H9 (cell line): ENCODE results near the gene GPR151. TPM values are rescaled to one million over a fixed set of nuclear protein-coding genes. Genes with fewer than 3 reads are reported as not detected.

Experiments used
- DNase-seq: peaks from one replicate; pipeline ENCODE4 v3.0.0-alpha.2; 2017
- H2AFZ ChIP-seq: one replicate; pipeline ENCODE4 v1.6.1; 2013; ENCODE audit warnings: mild to moderate bottlenecking, low read length, control low read depth, moderate library complexity
- H2AK5ac ChIP-seq: 2 replicates; pipeline ENCODE4 v1.6.1; 2013; ENCODE audit warnings: low read length, control low read depth, mixed read lengths; ENCODE audit not compliant: insufficient read length
- H2BK120ac ChIP-seq: one replicate; pipeline ENCODE4 v1.6.1; 2013; ENCODE audit warnings: low read depth, mild to moderate bottlenecking, low read length, control low read depth, inconsistent platforms; ENCODE audit not compliant: poor library complexity, severe bottlenecking
- H2BK12ac ChIP-seq: 2 replicates; pipeline ENCODE4 v1.6.1; 2013; ENCODE audit warnings: low read length, control low read depth, mixed read lengths, low read depth; ENCODE audit not compliant: insufficient read length
- H2BK15ac ChIP-seq: 2 replicates; pipeline ENCODE4 v1.6.1; 2013; ENCODE audit warnings: low read depth, low read length, control low read depth
- H2BK20ac ChIP-seq: one replicate; pipeline ENCODE4 v1.6.1; 2013; ENCODE audit warnings: low read depth, mild to moderate bottlenecking, low read length, control low read depth, inconsistent platforms; ENCODE audit not compliant: poor library complexity, severe bottlenecking
- H2BK5ac ChIP-seq: 2 replicates; pipeline ENCODE4 v1.6.1; 2013; ENCODE audit warnings: low read length, control low read depth, mixed read lengths; ENCODE audit not compliant: insufficient read length
- H3K14ac ChIP-seq: 2 replicates; pipeline ENCODE4 v1.6.1; 2013; ENCODE audit warnings: low read length, control low read depth; ENCODE audit not compliant: insufficient read depth
- H3K18ac ChIP-seq: 2 replicates; pipeline ENCODE4 v1.6.1; 2013; ENCODE audit warnings: low read depth, mild to moderate bottlenecking, mixed read lengths, low read length, control low read depth; ENCODE audit not compliant: insufficient read length
- H3K23ac ChIP-seq: 2 replicates; pipeline ENCODE4 v1.6.1; 2013; ENCODE audit warnings: low read length, control low read depth, mixed read lengths, low read depth; ENCODE audit not compliant: insufficient read length
- H3K23me2 ChIP-seq: 2 replicates; pipeline ENCODE4 v1.6.1; 2013; ENCODE audit warnings: low read depth, mild to moderate bottlenecking, mixed read lengths, low read length, control low read depth; ENCODE audit not compliant: insufficient read length, poor library complexity, severe bottlenecking
- H3K27ac ChIP-seq: 2 replicates; pipeline ENCODE4 v1.5.1; 2013; ENCODE audit warnings: low read length, control low read depth, mixed read lengths, low read depth; ENCODE audit not compliant: insufficient read length
- H3K27me3 ChIP-seq: 2 replicates; pipeline ENCODE4 v1.6.1; 2013; ENCODE audit warnings: low read length, control low read depth, inconsistent platforms; ENCODE audit not compliant: insufficient read depth
- H3K4ac ChIP-seq: 2 replicates; pipeline ENCODE4 v1.6.1; 2013; ENCODE audit warnings: low read depth, mild to moderate bottlenecking, control low read depth, inconsistent platforms, low read length, moderate library complexity
- H3K4me1 ChIP-seq: 2 replicates; pipeline ENCODE4 v1.6.1; 2013; ENCODE audit warnings: low read length, control low read depth, inconsistent platforms; ENCODE audit not compliant: insufficient read depth
- H3K4me2 ChIP-seq: 2 replicates; pipeline ENCODE4 v1.6.1; 2013; ENCODE audit warnings: low read length, control low read depth, mixed read lengths; ENCODE audit not compliant: insufficient read length, insufficient read depth
- H3K56ac ChIP-seq: 2 replicates; pipeline ENCODE4 v1.6.1; 2013; ENCODE audit warnings: low read depth, mild to moderate bottlenecking, mixed read lengths, low read length, control low read depth; ENCODE audit not compliant: insufficient read length
- H3K79me1 ChIP-seq: 2 replicates; pipeline ENCODE4 v1.6.1; 2013; ENCODE audit warnings: low read depth, mild to moderate bottlenecking, moderate library complexity, low read length, control low read depth, inconsistent platforms; ENCODE audit not compliant: insufficient read depth, poor library complexity, severe bottlenecking
- H3K79me2 ChIP-seq: 2 replicates; pipeline ENCODE4 v1.6.1; 2013; ENCODE audit warnings: low read length, control low read depth, inconsistent platforms; ENCODE audit not compliant: insufficient read depth
- H3K9ac ChIP-seq: 2 replicates; pipeline ENCODE4 v1.6.1; 2013; ENCODE audit warnings: low read length, control low read depth, mixed read lengths; ENCODE audit not compliant: insufficient read length; ENCODE audit errors: extremely low read depth
- H3K9me3 ChIP-seq: one replicate; pipeline ENCODE4 v1.6.1; 2013; ENCODE audit warnings: low read depth, low read length, inconsistent platforms; ENCODE audit not compliant: control insufficient read depth
- H3T11ph ChIP-seq: one replicate; pipeline ENCODE4 v1.6.1; 2013; ENCODE audit warnings: mild to moderate bottlenecking, low read length, control low read depth, inconsistent platforms
- H4K20me1 ChIP-seq: one replicate; pipeline ENCODE4 v1.6.1; 2013; ENCODE audit not compliant: control insufficient read depth, insufficient read length, insufficient read depth
- H4K5ac ChIP-seq: 2 replicates; pipeline ENCODE4 v1.6.1; 2013; ENCODE audit warnings: low read depth, mild to moderate bottlenecking, mixed read lengths, low read length, control low read depth; ENCODE audit not compliant: insufficient read length
- H4K8ac ChIP-seq: replicated peaks from 2 replicates; pipeline ENCODE4 v1.6.1; 2013; ENCODE audit warnings: low read length, control low read depth, mixed read lengths, low read depth; ENCODE audit not compliant: insufficient read length
- H4K91ac ChIP-seq: 2 replicates; pipeline ENCODE4 v1.6.1; 2013; ENCODE audit warnings: low read depth, mild to moderate bottlenecking, moderate library complexity, mixed read lengths, low read length, control low read depth; ENCODE audit not compliant: insufficient read length
- H3K27ac Mint-ChIP-seq, 3 experiments: 2 replicates in 2 of 3; 3 replicates in 1 of 3; pipeline ENCODE4 v1.8.0; 2020 to 2021; ENCODE audit warnings: mixed read lengths in 3 of 3, mild to moderate bottlenecking in 1 of 3, moderate library complexity in 1 of 3
- H3K27me3 Mint-ChIP-seq: 2 replicates; pipeline ENCODE4 v1.8.0; 2021; ENCODE audit warnings: low read depth, mild to moderate bottlenecking, moderate library complexity, mixed read lengths
- H3K36me3 Mint-ChIP-seq, 3 experiments: 2 replicates in 2 of 3; 3 replicates in 1 of 3; pipeline ENCODE4 v1.8.0; 2020 to 2021; ENCODE audit warnings: low read depth in 3 of 3, mixed read lengths in 3 of 3; ENCODE audit not compliant: insufficient read depth in 1 of 3
- H3K4me1 Mint-ChIP-seq, 2 experiments: 2 replicates each; pipeline ENCODE4 v1.8.0; 2020; ENCODE audit warnings: mixed read lengths in 2 of 2
- H3K4me3 Mint-ChIP-seq, 2 experiments: 2 replicates in 1 of 2; 3 replicates in 1 of 2; pipeline ENCODE4 v1.8.0; 2020 to 2021; ENCODE audit warnings: mild to moderate bottlenecking in 2 of 2, mixed read lengths in 2 of 2, moderate library complexity in 1 of 2
- H3K9me3 Mint-ChIP-seq, 2 experiments: 2 replicates in 1 of 2; 3 replicates in 1 of 2; pipeline ENCODE4 v1.8.0; 2020; ENCODE audit warnings: mild to moderate bottlenecking in 2 of 2, mixed read lengths in 2 of 2, moderate library complexity in 1 of 2
- WGBS: extraction: QIAGEN DNeasy Blood & Tissue Kit; methylation state at CpG from one replicate; pipeline ENCODE4 v1.1.7; 2013; ENCODE audit warnings: missing lambda C conversion rate, low lambda C conversion rate, mixed read lengths; ENCODE audit not compliant: insufficient read length; ENCODE audit errors: extremely low coverage; 5-methylcytosine and 5-hydroxymethylcytosine counted together
- total RNA-seq: library from RNA; stranded (reverse); gene quantifications from 2 replicates; pipeline ENCODE4 v1.2.1, GENCODE V29; 2021
- TF ChIP-seq, protein P1 (sequence below): fragments of 200-600 bp; sonication (generic); conservative IDR thresholded peaks from 3 replicates; pipeline ENCODE4 v1.8.0; 2021; ENCODE audit warnings: antibody characterized with exemption, mild to moderate bottlenecking

Gene GPR151
- total RNA-seq, 1 experiment from 2014 or later: not detected

- no peak overlapping the region for H3K18ac ChIP-seq
- H4K91ac ChIP-seq: no peak overlapping the region
- no peak overlapping the region for H4K5ac ChIP-seq
- Mint-ChIP-seq H3K4me1 (no peaks in the 10 kb centered on the region), H3K4me3 (no peak overlapping the region), H3K9me3 (no peaks in the 10 kb centered on the region), H3K36me3 (peaks cover 18 to 49% (median 34%) of the 10 kb centered on the region in 3 experiments; a peak in 6 of 7 replicates), H3K27ac (no peak overlapping the region), H3K27me3 (no peaks in the 10 kb centered on the region)
- H3K79me2 ChIP-seq: no peaks in the 10 kb centered on the region
- no CpG with 5 or more reads among the region's 4 CpGs for WGBS
- no peak overlapping the region for H2BK120ac ChIP-seq
- H3K14ac ChIP-seq: no peak overlapping the region
- no peak overlapping the region for H2BK15ac ChIP-seq
- H2BK12ac ChIP-seq: no peak overlapping the region
- H3K4me1 ChIP-seq: no peaks in the 10 kb centered on the region
- H4K8ac ChIP-seq: no peak overlapping the region
- no peak overlapping the region for H2AK5ac ChIP-seq
- no peaks in the 10 kb centered on the region for H3K79me1 ChIP-seq
- DNase-seq: no peak
- H2BK5ac ChIP-seq: no peak overlapping the region
- H2AFZ ChIP-seq: no peak overlapping the region
- H3K9me3 ChIP-seq: no peaks in the 10 kb centered on the region
- H3K27me3 ChIP-seq: no peaks in the 10 kb centered on the region
- no peak overlapping the region for H3K23ac ChIP-seq
- no peak overlapping the region for H3K9ac ChIP-seq
- H3T11ph ChIP-seq: no peak overlapping the region
- no peak overlapping the region for H2BK20ac ChIP-seq
- no peak overlapping the region for H3K27ac ChIP-seq
- no peak overlapping the region for H3K56ac ChIP-seq
- no peak overlapping the region for H3K4me2 ChIP-seq
- no peak overlapping the region for H3K4ac ChIP-seq
- TF ChIP-seq, protein P1, sequence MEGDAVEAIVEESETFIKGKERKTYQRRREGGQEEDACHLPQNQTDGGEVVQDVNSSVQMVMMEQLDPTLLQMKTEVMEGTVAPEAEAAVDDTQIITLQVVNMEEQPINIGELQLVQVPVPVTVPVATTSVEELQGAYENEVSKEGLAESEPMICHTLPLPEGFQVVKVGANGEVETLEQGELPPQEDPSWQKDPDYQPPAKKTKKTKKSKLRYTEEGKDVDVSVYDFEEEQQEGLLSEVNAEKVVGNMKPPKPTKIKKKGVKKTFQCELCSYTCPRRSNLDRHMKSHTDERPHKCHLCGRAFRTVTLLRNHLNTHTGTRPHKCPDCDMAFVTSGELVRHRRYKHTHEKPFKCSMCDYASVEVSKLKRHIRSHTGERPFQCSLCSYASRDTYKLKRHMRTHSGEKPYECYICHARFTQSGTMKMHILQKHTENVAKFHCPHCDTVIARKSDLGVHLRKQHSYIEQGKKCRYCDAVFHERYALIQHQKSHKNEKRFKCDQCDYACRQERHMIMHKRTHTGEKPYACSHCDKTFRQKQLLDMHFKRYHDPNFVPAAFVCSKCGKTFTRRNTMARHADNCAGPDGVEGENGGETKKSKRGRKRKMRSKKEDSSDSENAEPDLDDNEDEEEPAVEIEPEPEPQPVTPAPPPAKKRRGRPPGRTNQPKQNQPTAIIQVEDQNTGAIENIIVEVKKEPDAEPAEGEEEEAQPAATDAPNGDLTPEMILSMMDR: no peak
- no peaks in the 10 kb centered on the region for H4K20me1 ChIP-seq
- H3K23me2 ChIP-seq: no peaks in the 10 kb centered on the region
Measured at GRCh38 chr5:146499680-146500079, 16.3 kb downstream of the GPR151 start.
